PC-9 (cell line): ENCODE results near the gene POLR3F. TPM values are rescaled to one million over a fixed set of nuclear protein-coding genes. Genes with fewer than 3 reads are reported as not detected.

Experiments used
- BruUV-seq: library from RNA; stranded (reverse); fragments of 400-500 nt; replicated peaks from 2 replicates; lab custom pipeline; 2021; lab: Mats Ljungman, UMichigan
- CTCF ChIA-PET: fragments of 300-600 bp; sonication (Branson Sonifier 250); formaldehyde crosslinking; loops from one replicate; lab custom pipeline; 2022; ENCODE audit warnings: antibody characterized with exemption; lab: Charles Lee
- POLR2A ChIA-PET: fragments of 300-600 bp; sonication (Branson Sonifier 250); formaldehyde crosslinking; loops from one replicate; lab custom pipeline; 2022; ENCODE audit warnings: antibody characterized with exemption; ENCODE audit not compliant: unreplicated experiment; lab: Charles Lee
- DNase-seq, 2 experiments: peaks; one replicate each; pipeline versions ENCODE4 v3.0.0 to v3.0.0-alpha.2; 2015 to 2022; ENCODE audit warnings: mixed read lengths in 1 of 2
- H2AFZ ChIP-seq: fragments of 200-600 bp; sonication (generic); 2 replicates; pipeline ENCODE4 v1.8.1; 2017; ENCODE audit warnings: antibody characterized with exemption
- H3F3A ChIP-seq: fragments of 200-600 bp; sonication (generic); 2 replicates; pipeline ENCODE4 v1.8.1; 2017; ENCODE audit warnings: antibody characterized with exemption, mild to moderate bottlenecking, low read depth; ENCODE audit not compliant: insufficient read depth
- H3K27ac ChIP-seq: fragments of 200-600 bp; sonication (generic); 2 replicates; pipeline ENCODE4 v1.6.1; 2016; ENCODE audit warnings: mixed run types
- H3K27me3 ChIP-seq: fragments of 200-600 bp; sonication (generic); 2 replicates; pipeline ENCODE4 v1.6.1; 2016; ENCODE audit warnings: low read depth, mixed run types; ENCODE audit not compliant: insufficient read depth
- H3K36me3 ChIP-seq: fragments of 200-600 bp; sonication (generic); 2 replicates; pipeline ENCODE4 v1.6.1; 2016; ENCODE audit warnings: low read depth, mixed run types
- H3K4me1 ChIP-seq: fragments of 200-600 bp; sonication (generic); replicated peaks from 2 replicates; pipeline ENCODE4 v1.6.1; 2016; ENCODE audit warnings: mixed run types; ENCODE audit not compliant: insufficient read depth
- H3K4me2 ChIP-seq: fragments of 200-600 bp; sonication (generic); 2 replicates; pipeline ENCODE4 v1.6.1; 2017; ENCODE audit warnings: mixed run types
- H3K4me3 ChIP-seq: fragments of 200-600 bp; sonication (generic); 2 replicates; pipeline ENCODE4 v1.6.1; 2016; ENCODE audit warnings: mixed run types
- H3K79me2 ChIP-seq: fragments of 200-600 bp; sonication (generic); 2 replicates; pipeline ENCODE4 v1.6.1; 2017; ENCODE audit warnings: low read depth, mixed run types
- H3K9me2 ChIP-seq: fragments of 200-600 bp; sonication (generic); 2 replicates; pipeline ENCODE4 v1.8.1; 2017; ENCODE audit warnings: mild to moderate bottlenecking; ENCODE audit not compliant: insufficient read depth
- H3K9me3 ChIP-seq: fragments of 200-600 bp; sonication (generic); 2 replicates; pipeline ENCODE4 v1.8.1; 2016; ENCODE audit warnings: low read depth; ENCODE audit not compliant: insufficient read depth
- H4K20me1 ChIP-seq: fragments of 200-600 bp; sonication (generic); 2 replicates; pipeline ENCODE4 v1.8.1; 2017; ENCODE audit not compliant: insufficient read depth
- EZH2 ChIP-seq: fragments of 200-600 bp; sonication (generic); IDR thresholded peaks from 2 replicates; pipeline ENCODE4 v1.8.0; 2017; ENCODE audit warnings: antibody characterized with exemption, low read depth
- intact Hi-C: fragments of 100-400 bp; cut with micrococcal nuclease; formaldehyde crosslinking; loops from one replicate; pipeline ENCODE4 v1.10.0; 2022; ENCODE audit not compliant: unreplicated experiment
- total RNA-seq: library from RNA; stranded (reverse); gene quantifications from 2 replicates; pipeline ENCODE4 v1.2.3, GENCODE V29; 2021
- TF ChIP-seq, protein P1 (sequence below): fragments of 200-600 bp; sonication (generic); conservative IDR thresholded peaks from 2 replicates; pipeline ENCODE4 v1.6.1; 2017; ENCODE audit warnings: mixed run types, antibody characterized with exemption, mild to moderate bottlenecking, moderate library complexity

The POLR3F gene
- total RNA-seq, 1 experiment from 2014 or later: 9.6 TPM

DNA sequence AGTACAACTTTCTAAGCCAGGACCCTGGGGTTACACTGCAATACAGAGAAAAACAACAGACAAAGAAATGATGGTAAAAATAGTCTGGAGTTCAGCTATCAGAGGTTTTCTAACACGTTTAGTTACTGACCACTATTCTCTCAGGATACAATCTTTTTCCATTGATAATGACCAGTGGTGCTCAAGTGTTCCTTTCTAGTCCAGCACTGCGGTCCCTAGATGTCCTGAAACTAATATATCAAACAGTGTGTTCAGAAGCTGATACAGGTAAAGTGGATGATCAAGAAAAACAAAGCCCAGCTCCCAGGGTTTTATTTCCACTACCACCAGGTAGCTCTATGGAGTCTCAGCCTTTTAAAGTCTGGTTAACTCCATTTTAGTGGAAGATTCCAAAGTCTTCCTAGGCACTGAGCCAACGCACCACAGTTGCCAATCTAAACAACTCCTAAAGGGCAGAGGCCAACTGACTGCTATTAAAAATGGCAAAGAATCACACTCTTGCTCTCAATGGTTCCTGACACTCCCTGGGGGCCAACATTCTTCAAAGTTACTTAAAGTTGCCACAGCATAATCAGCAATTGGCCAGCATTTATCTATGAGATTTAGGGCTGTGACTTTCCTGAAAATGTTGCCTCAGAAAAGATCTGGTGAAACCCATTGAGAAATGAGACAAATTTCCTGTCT, 38.6 kb upstream of the POLR3F start:
- H3K9me2 ChIP-seq: no peaks in the 10 kb centered on the region
- intact Hi-C loops: no loop called here
- H3K27ac ChIP-seq: no peak overlapping the region; the same call in 1 of the 2 replicates
- BruUV-seq: no TSS peak
- no peaks in the 10 kb centered on the region for H3K27me3 ChIP-seq
- CTCF ChIA-PET: no interaction called here
- H3K4me3 ChIP-seq: no peak overlapping the region
- no peaks in the 10 kb centered on the region for H3K9me3 ChIP-seq
- TF ChIP-seq EZH2: no peak
- TF ChIP-seq, protein P1, sequence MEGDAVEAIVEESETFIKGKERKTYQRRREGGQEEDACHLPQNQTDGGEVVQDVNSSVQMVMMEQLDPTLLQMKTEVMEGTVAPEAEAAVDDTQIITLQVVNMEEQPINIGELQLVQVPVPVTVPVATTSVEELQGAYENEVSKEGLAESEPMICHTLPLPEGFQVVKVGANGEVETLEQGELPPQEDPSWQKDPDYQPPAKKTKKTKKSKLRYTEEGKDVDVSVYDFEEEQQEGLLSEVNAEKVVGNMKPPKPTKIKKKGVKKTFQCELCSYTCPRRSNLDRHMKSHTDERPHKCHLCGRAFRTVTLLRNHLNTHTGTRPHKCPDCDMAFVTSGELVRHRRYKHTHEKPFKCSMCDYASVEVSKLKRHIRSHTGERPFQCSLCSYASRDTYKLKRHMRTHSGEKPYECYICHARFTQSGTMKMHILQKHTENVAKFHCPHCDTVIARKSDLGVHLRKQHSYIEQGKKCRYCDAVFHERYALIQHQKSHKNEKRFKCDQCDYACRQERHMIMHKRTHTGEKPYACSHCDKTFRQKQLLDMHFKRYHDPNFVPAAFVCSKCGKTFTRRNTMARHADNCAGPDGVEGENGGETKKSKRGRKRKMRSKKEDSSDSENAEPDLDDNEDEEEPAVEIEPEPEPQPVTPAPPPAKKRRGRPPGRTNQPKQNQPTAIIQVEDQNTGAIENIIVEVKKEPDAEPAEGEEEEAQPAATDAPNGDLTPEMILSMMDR: no peak
- no peaks in the 10 kb centered on the region for H3F3A ChIP-seq
- DNase-seq: no peak
- POLR2A ChIA-PET: no interaction called here
- no peak overlapping the region for H3K4me2 ChIP-seq
- H3K79me2 ChIP-seq: no peaks in the 10 kb centered on the region
- H2AFZ ChIP-seq: no peak overlapping the region
- H3K36me3 ChIP-seq: no peaks in the 10 kb centered on the region
- no peaks in the 10 kb centered on the region for H4K20me1 ChIP-seq
- no peaks in the 10 kb centered on the region for H3K4me1 ChIP-seq

GRCh38 chr20:18430172-18430826, 36.9 kb upstream of the POLR3F start:
- no peaks in the 10 kb centered on the region for H3K27me3 ChIP-seq
- intact Hi-C loops: no loop called here
- no peaks in the 10 kb centered on the region for H3K36me3 ChIP-seq
- DNase-seq: no peak
- no peaks in the 10 kb centered on the region for H4K20me1 ChIP-seq
- TF ChIP-seq, protein P1: no peak
- TF ChIP-seq EZH2: no peak
- no peaks in the 10 kb centered on the region for H3K9me2 ChIP-seq
- ChIA-PET CTCF (no interaction called here), POLR2A (no interaction called here)
- H2AFZ ChIP-seq: no peak overlapping the region
- H3K79me2 ChIP-seq: no peaks in the 10 kb centered on the region
- H3K27ac ChIP-seq: no peak overlapping the region
- H3K4me2 ChIP-seq: no peak overlapping the region
- H3F3A ChIP-seq: no peaks in the 10 kb centered on the region
- no peak overlapping the region for H3K4me3 ChIP-seq
- no peaks in the 10 kb centered on the region for H3K4me1 ChIP-seq
- no peaks in the 10 kb centered on the region for H3K9me3 ChIP-seq
- BruUV-seq: no TSS peak

DNA sequence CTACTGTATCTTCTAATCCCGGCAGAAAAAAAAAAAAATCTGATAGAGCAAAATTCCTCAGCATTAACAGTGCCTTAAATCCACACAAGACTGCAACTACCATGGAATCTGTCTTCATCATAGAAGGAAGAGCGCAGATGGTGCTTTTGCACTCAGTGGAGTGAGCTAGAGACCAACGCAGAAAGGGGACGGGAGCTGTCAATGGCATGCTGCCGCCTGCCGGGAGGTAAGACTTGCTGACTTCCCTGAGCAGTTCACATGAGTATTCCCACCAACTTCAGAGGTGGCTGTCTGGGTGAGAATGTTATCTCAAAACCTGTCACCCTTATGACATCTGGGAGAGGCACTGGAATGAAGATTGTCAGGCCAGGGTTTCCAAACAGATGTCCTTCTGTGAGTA, 36.0 kb upstream of the POLR3F start:
- H4K20me1 ChIP-seq: no peaks in the 10 kb centered on the region
- ChIA-PET CTCF (no interaction called here), POLR2A (no interaction called here)
- H3K9me2 ChIP-seq: no peaks in the 10 kb centered on the region
- no peaks in the 10 kb centered on the region for H3K27me3 ChIP-seq
- BruUV-seq: no TSS peak
- H3K4me2 ChIP-seq: no peak overlapping the region
- H3K4me1 ChIP-seq: no peaks in the 10 kb centered on the region
- H3F3A ChIP-seq: no peaks in the 10 kb centered on the region
- H3K9me3 ChIP-seq: no peaks in the 10 kb centered on the region
- H2AFZ ChIP-seq: no peak overlapping the region
- no peaks in the 10 kb centered on the region for H3K79me2 ChIP-seq
- no peaks in the 10 kb centered on the region for H3K36me3 ChIP-seq
- intact Hi-C loops: no loop called here
- DNase-seq: no peak
- no peak overlapping the region for H3K27ac ChIP-seq
- TF ChIP-seq, protein P1: no peak
- no peak for TF ChIP-seq EZH2
- no peak overlapping the region for H3K4me3 ChIP-seq
